Neutrophil (primary cell): Measurements from ENCODE around the gene RPS19.

Source experiments
- H3K27ac ChIP-seq: fragments of 200-600 bp; sonication (generic); 2 replicates; pipeline ENCODE4 v1.5.1; 2016; ENCODE audit warnings: mild to moderate bottlenecking, moderate library complexity
- H3K27me3 ChIP-seq: fragments of 200-600 bp; sonication (generic); 2 replicates; pipeline ENCODE4 v1.6.0; 2016; ENCODE audit warnings: mild to moderate bottlenecking
- H3K36me3 ChIP-seq: fragments of 200-600 bp; sonication (generic); 2 replicates; pipeline ENCODE4 v1.5.1; 2017
- H3K4me1 ChIP-seq, 2 experiments: fragments of 200-600 bp in 1 of 2; sonication (generic) in 1 of 2; 1 replicate in 1 of 2; 2 replicates in 1 of 2; pipeline versions ENCODE4 v1.5.1 to v1.6.1; 2013 to 2016; ENCODE audit warnings: low read depth in 1 of 2, low read length in 1 of 2, mild to moderate bottlenecking in 1 of 2, moderate library complexity in 1 of 2; ENCODE audit not compliant: control insufficient read depth in 1 of 2, insufficient read depth in 1 of 2
- H3K4me3 ChIP-seq, 2 experiments: fragments of 200-600 bp in 1 of 2; sonication (generic) in 1 of 2; 1 replicate in 1 of 2; 2 replicates in 1 of 2; pipeline ENCODE4 v1.5.1; 2013 to 2016; ENCODE audit warnings: low read depth in 1 of 2, low read length in 1 of 2, mild to moderate bottlenecking in 1 of 2, moderate library complexity in 1 of 2
- H3K9me3 ChIP-seq: fragments of 200-600 bp; sonication (generic); 2 replicates; pipeline ENCODE4 v1.5.1; 2016
- TF ChIP-seq, protein P1 (sequence below): fragments of 200-600 bp; sonication (generic); IDR thresholded peaks from 2 replicates; pipeline ENCODE4 v1.5.1; 2016; ENCODE audit warnings: antibody characterized with exemption

Gene RPS19

DNA sequence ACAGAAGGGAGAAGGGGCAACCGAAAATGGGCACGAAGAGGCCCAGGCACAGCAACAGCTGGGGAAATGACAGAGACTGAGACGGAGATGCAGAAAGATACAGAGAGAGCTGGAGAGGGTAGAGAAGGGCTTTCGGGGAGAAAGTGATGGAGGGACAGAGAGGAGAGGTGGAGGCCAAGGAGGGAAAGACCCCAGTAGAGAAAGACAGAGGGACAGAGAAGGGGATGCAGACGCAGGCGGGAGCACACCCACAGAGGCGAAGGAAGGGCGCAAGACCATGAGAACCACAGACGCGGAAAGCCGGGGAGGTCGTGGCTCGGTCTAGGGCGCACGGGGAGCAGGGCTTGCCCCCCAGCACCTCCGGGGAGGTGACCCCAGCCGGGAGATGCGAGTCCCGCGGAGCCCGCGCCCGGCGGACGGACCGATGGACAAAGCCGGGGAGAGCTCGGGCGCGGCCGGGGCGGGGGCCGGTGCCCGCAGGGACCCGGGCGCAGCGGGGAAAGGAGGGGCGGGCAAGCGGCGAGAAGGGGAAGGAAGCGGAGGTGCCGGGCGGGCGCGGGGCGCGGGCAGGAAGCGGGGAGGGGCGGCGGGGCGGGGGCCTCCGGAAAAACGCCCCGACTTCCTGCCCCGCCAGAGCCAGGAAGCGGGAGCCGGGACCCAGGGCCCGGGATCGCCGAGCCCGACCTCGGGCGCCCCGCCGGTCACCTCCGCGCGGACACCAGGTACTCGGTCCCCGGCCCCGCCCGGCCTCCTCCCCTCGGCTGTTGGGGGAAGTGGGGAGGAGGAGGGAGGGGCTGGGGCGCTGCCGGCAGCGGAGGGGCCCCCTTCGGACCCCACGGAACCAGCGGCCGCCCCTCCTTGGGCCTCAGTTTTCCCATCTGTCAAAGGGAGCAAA is 22.8 kb downstream of the RPS19 start, which contains the start of gene ARHGEF1:
TSS of gene ARHGEF1 (plus strand) at position 617 of the 895 bp plus-strand sequence. CDS start 4,899 bp downstream, outside the sequence.
- Histone ChIP-seq H3K27ac (peak within 1 kb of the TSS; percentile 97), H3K4me1 (peaks cover 83 to 86% of the 10 kb centered on the region in 2 experiments), H3K36me3 (peaks cover 21% of the 10 kb centered on the region), H3K27me3 (no peaks in the 10 kb centered on the region), H3K9me3 (no peaks in the 10 kb centered on the region), H3K4me3 (peak within 1 kb of the TSS; percentile 93 to 100)
- TF ChIP-seq, protein P1, sequence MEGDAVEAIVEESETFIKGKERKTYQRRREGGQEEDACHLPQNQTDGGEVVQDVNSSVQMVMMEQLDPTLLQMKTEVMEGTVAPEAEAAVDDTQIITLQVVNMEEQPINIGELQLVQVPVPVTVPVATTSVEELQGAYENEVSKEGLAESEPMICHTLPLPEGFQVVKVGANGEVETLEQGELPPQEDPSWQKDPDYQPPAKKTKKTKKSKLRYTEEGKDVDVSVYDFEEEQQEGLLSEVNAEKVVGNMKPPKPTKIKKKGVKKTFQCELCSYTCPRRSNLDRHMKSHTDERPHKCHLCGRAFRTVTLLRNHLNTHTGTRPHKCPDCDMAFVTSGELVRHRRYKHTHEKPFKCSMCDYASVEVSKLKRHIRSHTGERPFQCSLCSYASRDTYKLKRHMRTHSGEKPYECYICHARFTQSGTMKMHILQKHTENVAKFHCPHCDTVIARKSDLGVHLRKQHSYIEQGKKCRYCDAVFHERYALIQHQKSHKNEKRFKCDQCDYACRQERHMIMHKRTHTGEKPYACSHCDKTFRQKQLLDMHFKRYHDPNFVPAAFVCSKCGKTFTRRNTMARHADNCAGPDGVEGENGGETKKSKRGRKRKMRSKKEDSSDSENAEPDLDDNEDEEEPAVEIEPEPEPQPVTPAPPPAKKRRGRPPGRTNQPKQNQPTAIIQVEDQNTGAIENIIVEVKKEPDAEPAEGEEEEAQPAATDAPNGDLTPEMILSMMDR: no peak

DNA sequence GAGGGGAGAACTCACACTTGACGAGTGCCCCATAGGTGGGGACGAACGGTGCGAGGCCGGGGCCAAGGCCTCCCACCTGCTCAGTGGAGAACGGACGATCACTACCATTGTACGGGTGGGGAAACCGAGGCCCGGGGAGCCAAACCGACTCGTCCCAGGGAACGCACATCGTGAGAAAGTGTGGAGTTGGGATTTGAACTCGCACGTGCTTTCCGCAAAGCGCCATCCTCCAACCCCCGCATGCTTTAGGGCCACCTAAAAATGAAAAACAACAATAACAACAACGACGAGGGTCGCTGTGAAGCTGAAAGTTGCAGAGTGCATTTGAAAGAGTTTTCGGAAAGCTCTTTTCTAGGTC is 23.4 kb downstream of the RPS19 start:
- H3K27me3 ChIP-seq: no peaks in the 10 kb centered on the region
- H3K4me1 ChIP-seq: peaks cover 79 to 82% of the 10 kb centered on the region in 2 experiments
- H3K9me3 ChIP-seq: no peaks in the 10 kb centered on the region
- peak overlapping the region; percentile 93 to 100 for H3K4me3 ChIP-seq
- peak overlapping the region; percentile 97 for H3K27ac ChIP-seq
- TF ChIP-seq, protein P1: no peak
- peaks cover 27% of the 10 kb centered on the region for H3K36me3 ChIP-seq

DNA sequence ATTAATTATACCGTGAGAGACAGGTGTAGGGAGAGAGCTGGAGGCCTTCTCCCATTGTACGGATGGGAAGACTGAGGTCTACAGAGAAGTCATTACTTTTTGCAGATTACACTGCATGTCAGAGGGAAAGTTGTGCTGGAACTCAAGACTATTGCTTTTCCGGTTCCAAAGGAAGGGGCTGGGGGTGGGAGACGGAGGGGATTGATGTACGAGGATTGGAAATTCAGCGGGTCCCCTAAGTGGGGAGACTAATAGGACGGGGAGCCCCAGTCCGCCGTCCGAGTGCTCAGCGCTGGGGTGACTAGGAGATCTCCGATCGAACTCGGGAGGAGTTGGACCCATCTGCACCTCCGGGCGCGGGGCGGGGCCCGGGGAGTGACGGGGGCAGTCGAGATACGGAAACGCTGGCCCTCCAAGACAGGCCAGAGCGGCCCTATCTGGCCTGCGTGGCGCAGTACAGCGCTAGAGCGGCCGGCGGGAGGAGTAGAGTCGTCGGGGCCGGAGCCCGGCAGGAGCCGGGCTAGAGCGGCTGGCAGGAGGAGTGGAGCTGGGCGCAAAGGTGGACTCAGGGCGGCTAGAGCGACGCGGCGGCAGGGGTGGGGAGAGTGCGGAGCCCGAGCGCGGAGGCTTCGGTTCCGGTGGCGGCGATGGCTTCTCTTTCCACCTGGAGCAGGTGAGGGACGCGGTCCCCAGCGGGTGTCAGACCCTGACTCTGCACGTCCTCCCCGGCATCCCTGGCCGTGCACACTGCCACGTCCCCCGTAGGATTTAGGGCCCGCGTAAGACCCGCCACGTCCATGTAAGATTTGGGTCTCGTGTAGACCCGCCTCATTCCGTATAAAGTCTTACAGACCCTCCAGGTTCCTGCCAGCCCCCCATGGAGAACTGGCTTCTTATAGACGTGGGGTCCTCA is 24.0 kb downstream of the RPS19 start:
- Histone ChIP-seq H3K36me3 (peaks cover 33% of the 10 kb centered on the region), H3K27me3 (no peaks in the 10 kb centered on the region), H3K27ac (peak overlapping the region; percentile 97), H3K4me1 (peaks cover 73 to 78% of the 10 kb centered on the region in 2 experiments), H3K4me3 (peak overlapping the region; percentile 93 to 100), H3K9me3 (no peaks in the 10 kb centered on the region)
- TF ChIP-seq, protein P1: peak; percentile 73

DNA sequence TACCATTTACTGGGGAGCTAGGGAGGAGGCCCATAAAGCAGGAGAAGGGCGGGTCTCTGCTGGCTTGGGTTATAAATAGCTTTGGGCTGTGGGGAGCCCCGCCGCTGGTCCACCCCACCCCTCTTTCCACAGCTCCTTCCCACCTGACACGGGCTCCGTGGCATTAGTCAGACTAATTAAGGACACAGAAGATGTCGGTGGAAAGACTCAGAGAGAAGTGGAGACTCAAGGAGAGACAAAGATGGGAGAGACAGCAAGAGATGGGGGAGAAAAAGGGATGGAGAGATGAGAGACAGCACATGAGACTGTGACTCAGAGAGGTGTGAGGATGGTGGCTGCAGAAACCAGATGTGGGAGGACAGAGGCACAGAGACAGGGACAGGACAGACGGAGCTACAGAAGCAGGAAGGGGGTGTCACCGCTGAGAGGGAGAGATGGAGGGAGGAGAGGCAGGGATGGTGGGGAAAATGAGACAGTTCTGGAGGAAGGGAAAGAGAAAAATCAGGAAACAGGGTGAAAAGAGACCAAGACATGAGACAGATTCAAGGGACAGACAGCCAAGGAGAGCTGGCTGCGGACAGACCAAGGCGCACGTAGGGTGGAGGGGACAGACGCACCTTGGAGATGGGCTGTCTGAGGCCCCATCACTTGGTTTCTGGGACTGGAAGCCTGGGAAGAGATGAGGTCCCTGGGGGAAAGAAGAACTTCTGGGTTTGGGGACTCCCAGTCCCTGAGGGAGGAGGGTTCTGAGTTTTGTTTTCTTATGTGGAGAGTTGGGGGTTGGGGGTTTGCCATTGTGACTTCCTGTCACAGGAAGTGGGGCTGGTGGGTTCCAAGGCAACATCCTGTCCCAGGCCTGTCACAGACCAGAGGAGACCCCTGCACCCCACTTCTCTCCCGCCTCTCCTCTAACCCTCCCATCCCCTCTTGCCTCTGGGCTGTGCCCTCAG is 27.0 kb downstream of the RPS19 start:
- Histone ChIP-seq H3K27ac (peak overlapping the region; percentile 61), H3K27me3 (no peaks in the 10 kb centered on the region), H3K4me1 (peaks cover 46 to 55% of the 10 kb centered on the region in 2 experiments), H3K4me3 (peak overlapping the region in 1 of 2 experiments; percentile 35), H3K36me3 (peaks cover 62% of the 10 kb centered on the region), H3K9me3 (no peaks in the 10 kb centered on the region)
- TF ChIP-seq, protein P1: no peak
